Astrocyte (in vitro differentiated cells and primary cell): ENCODE measurements around the gene TMEM87B.

Experiments
- CTCF ChIP-seq: IDR thresholded peaks from 2 replicates; pipeline ENCODE4 v1.5.1; 2011; ENCODE audit warnings: low read depth, mild to moderate bottlenecking, inconsistent platforms, low read length, moderate library complexity; ENCODE audit not compliant: insufficient read depth
- EZH2 ChIP-seq: IDR thresholded peaks from 2 replicates; pipeline ENCODE4 v1.6.1; 2012; ENCODE audit warnings: mild to moderate bottlenecking, low read length, inconsistent platforms; ENCODE audit not compliant: insufficient read depth

DNA sequence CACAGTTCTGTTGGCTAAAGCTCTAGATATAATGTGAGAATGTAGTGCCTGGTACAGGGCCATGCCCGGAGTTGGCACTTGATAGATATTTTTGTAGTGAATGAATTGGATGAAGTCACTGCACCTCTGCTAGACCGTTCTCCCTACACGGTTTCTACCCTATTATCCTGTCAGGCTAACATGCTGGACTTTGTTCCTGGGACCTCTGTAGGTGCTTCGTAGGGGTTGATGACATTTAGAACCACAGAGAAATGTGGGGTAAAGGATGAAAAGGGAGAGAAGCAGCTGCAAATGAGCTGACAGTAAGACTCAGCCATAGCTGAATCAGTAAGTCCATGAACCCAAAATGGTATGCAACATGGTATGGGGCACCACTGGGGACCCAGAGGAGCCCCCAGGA is 79.1 kb downstream of the TMEM87B start:
- no peak for TF ChIP-seq CTCF
- no peak for TF ChIP-seq EZH2
